GM21576 (cell line): ENCODE results near the gene ETV5.
"Not testable (repeated sequence)": the region's sequence is repeated elsewhere in the genome, so short reads cannot be mapped to it uniquely, and the experiment has no call there.

Experiments
- ATAC-seq: cut with Tn5 transposase; IDR thresholded peaks from one replicate; pipeline ENCODE4 v1.9.1; 2021; ENCODE audit warnings: mild to moderate bottlenecking, moderate library complexity; ENCODE audit not compliant: unreplicated experiment

ETV5 gene

DNA sequence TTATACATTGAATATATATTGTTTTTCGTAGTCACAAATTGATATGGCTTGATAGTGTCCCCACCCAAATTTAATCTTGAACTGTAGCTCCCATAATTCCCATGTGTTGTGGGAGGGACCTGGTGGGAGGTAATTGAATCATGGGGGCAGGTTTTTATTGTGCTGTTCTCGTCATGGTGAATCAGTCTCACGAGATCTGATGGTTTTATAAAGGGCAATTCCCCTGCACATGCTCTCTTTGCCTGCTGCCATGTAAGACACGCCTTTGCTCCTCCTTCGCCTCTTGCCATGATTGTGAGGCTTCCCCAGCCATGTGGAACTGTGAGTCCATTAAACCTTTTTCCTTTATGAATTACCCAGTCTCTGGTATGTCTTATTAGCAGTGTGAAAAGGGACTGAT, 82.9 kb downstream of the ETV5 start:
- ATAC-seq, result not testable (repeated sequence)

DNA sequence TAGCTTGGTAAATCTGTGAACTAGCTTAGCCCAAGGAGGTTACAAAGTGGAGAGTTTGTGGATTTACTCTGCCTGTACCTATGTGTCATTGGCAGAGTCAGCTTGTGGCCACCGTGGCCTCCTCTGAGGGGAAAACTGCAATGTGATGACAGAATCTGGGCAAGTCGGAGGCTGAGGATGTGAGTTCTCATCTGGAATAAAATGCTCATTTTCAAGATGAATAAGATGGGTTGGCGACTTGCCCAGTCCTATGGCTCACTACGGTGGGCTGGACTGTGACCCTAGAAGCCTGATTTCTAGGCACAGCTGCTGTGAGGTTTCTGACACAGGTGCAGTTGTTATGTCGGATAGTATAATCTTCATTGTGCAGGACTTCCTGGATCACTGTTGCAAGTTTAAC, 83.7 kb downstream of the ETV5 start:
- ATAC-seq, result no peak

DNA sequence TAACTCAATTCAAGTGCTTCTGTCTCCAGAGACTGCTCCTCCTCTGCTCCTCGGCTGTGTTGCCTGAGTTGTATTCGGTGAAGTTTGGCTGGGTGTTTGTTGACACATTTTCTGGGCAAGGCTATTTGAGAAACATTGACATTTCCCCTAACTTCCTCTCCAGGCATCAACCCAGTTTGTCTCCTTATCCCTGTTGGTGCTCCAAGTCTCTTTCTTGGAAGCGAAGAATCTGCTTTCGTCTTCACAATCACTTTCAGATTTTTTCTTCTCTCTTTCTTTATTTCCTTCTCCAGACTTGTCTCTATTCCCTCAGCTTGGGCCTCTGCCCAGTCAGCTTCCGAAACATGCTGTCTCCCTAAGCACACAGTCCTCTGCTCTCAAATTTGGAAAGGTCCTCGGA, 84.7 kb downstream of the ETV5 start:
- no peak for ATAC-seq

DNA sequence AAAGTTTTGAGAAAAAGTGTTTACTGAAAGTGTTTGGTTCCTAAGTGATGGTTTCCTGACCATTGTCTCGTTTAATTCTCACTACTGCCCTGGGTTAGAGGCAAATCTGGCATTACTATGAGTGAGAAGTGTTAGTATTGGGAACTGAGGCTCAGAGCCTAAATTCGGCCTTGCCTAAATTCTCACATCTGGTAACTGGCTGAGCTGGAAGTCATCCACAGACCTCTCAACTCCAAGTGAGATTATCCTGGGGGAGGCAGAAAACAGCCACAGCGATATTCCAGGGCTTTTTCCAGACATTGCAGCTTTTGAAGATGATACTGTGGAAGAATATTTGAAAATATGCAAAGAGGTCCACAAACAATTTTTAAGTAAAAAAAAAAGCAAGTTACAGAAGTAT, 86.0 kb downstream of the ETV5 start:
- no peak for ATAC-seq

DNA sequence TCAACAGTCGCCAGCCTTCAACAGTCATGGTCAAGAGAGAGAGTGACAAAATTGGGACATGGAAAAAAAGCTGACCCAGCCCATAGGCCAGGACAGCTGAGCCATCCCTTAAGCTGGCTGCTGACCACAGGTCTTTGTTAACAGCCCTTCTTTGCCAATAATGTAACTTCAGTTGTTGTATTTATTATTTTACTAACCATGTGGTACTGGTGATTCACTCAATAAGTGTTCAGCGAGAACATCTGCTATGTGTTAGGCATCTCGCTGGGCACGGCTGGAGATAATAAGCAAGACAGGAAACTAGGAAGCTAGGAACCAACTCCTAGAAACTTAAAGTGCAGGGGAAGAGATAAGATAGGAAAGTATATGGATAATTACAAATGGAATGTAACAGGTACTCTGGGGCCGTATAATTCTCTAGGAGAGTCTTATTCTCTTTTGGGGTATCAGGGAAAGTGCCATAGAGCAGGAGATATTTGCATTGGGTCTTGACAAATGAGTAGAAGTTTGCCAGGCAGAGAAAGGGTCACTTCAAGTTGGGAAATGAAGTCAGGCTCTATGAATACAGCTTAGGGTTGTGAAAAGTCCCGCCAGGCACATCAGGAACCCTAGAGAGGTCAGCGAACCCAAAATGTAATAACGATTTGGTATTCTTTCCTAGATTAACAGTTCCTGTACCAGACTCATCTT, 87.1 kb downstream of the ETV5 start:
- ATAC-seq, result no peak

DNA sequence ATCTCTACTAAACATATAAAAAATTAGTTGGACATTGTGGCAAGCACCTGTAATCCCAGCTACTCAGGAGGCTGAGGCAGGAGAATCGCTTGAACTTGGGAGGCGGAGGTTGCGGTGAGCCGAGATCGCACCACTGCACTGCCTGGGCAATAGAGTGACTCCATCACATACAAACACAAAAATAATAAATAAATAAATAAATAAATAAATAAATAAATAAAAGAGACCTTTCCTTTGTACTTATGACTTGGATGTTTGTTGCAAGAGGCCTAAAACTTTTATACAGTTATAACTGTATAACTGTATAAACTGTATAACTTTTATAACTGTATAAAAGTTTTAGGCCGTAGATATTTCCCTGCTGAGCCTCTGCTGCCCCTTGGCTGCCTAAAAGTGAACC, 87.6 kb downstream of the ETV5 start:
- not testable (repeated sequence) for ATAC-seq

DNA sequence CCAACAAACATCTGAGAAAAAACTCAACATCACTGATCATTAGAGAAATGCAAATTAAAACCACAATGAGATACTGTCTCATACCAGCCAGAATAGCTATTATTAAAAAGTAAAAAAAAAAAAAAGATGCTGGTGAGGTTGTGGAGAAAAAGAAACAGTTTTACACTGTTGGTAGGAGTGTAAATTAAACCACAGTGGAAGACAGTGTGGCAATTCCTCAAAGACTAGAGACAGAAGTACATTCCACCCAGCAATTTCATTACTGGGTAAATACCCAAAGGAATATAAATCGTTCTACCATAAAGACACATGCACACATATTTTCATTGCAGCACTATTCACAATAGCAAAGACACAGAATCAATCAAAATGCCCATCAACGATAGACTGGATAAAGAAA, 89.6 kb downstream of the ETV5 start:
- ATAC-seq, result not testable (repeated sequence)

DNA sequence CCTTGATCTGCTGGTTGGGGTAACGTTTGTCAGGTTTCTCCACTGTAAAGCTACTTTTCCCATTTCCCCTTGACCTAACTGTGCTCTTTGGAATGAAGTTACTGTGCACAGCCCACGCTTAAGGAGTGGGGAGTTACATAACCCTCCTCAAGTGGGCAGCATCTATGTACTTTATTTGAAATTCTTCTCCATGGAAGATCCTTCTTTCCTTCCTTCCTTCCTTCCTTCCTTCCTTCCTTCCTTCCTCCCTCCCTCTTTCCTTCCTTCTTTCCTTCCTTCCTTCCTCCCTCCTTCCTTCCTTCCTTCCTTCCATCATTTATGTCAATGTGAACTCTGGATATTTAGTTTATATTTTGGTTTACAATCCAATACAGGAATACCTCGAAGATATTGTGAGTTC, 94.0 kb downstream of the ETV5 start:
- ATAC-seq, result no peak

DNA sequence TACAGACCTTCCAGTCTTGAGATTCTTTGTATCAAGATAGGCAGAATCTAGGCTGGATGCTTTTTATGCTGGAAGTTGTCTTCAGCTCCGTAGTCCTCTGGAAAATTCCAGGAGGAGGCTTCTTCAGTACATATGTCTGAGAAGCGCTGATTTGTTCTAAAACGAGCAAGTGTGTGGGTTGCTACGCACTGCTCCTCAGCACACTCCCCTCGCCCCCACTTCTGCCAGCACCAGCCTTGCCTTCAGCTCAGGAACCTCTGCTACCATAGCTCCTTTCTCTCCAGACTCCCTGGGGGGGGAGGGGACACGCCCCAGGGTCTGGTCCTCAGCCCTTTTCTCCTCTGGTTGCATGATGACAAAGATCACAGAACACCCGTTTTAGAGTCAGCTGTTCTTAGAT, 95.6 kb downstream of the ETV5 start:
- no peak for ATAC-seq

DNA sequence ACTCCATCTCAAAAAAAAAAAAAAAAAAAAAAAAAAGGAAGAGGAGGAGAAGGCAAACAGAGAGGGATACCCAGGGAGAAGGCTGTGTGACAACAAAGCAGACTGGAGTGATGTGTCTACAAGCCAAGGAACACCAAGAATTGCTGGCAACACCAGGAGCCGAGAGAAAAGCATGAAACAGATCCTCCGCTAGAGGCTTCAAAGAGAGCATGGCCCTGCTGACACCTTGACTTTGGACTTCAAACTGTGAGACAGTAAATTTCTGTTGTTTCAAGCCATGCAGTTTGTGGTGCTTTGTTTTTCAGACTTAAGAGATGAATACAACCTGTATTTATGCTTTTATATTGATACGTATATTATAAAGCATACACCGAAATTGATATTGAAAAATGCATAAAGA, 96.8 kb downstream of the ETV5 start:
- ATAC-seq, result no peak

DNA sequence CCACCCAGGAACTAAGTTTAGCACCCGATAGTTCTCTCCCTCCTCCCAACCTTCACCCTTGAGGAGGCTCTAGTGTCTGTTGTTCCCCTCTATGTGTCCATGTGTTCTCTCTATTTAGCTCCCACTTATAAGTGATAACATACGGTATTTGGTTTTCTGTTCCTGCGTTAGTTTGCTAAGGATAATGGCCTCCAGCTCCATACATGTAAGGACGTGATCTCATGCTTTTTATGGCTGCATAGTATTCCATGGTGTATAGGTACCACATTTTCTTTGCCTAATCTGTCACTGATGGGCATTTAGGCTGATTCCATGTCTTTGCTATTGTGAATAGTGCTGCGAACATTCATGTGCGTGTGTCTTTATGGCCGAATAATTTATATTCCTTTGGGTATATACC, 104.2 kb downstream of the ETV5 start:
- ATAC-seq, result no peak

DNA sequence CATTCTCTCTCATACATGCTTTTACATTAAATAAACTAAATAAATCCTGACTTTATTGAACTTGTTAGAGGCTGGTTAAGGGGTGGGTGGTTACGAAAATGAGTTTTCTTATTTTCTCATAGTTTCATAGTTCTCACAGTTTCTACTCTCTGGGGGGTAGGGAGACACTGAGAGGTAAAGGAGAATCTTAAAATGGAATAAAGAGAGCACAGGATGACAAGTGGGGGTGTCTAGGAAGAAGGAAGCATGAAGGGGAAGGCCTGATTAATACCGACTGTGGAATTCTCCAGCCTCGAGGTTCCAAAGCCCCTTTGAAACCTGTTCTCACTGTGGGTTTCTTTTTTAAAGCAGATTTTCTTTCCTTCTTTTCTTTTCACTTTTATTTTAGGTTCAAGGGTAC, 104.7 kb downstream of the ETV5 start:
- ATAC-seq, result no peak

DNA sequence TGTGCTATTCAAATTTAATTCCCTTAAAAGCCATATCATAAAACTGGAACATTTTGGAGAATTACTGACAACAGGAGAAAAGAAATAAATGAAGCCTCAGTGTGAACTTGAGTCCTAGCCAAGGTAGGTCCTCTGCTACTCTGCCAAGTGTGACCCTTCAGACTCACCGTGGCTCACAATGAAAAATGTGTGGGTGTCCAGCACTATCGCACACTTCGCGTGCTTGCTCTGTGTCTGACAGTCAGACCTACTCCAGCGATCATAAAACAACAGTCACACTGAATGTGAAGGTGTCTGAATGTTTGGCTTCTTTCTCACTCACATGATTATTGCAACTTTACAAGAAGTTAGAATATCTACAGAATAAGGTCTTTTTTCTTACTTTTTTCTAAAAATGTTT, 105.3 kb downstream of the ETV5 start:
- ATAC-seq, result no peak

DNA sequence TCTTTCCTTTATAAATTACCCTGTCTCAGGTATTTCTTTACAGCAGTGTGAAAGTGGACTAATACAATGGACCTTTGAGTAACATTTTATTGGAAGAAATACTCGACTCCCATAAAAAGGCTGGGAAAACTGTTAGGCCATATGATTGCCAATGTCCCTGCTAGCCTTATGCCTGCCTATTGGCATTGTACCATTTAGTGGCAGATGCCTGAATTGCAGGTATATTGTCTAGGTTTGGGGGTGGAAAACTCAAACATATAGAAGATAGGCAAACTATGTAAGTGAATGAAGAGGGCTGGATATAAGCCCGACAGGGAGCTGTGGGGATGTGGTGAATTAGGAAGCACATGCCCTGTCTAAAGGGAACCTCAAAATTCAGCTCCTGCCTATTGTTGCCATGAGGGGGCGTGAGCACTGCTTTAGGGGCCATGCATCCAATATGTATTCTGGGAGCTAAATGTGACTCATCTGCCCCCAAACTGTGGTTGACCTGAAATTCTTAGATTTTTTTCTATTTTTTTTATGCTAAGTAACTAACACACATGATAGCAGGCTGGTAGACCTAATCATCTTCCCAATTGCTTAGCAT, 105.9 kb downstream of the ETV5 start:
- ATAC-seq, result no peak

DNA sequence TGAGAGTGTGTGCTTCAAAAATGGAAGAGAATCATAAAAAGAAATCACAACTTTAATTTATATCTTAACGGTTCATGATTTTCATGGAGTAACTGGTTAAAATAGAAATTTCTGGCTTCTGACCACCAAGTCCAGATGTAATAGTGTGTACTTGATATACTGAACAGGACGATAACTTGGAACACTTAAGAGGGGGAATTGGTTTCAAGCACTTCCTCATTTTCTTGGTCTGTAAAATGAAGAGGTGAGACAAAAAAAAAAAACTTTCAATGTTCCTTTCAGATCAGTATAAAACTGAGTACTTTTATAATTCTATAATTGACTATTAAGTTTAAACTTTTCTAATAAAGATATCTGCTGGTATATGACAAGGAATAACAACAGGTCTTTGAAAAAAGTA, 107.0 kb downstream of the ETV5 start:
- no peak for ATAC-seq

DNA sequence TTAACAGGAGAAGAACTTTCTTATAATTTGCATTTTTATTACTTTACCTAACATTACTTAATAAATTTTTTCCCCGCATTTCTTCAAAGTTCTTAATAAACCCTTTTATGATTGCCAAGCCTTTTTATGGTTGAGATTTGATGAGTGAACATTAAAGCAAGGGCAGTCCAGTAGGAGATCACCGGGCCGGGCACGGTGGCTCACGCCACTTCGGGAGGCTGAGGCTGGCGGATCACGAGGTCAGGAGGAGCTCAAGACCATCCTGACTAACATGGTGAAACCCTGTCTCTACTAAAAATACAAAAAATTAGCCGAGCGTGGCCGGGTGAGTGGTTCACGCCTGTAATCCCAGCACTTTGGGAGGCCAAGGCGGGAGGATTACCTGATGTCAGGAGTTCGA, 109.7 kb downstream of the ETV5 start:
- no peak for ATAC-seq

DNA sequence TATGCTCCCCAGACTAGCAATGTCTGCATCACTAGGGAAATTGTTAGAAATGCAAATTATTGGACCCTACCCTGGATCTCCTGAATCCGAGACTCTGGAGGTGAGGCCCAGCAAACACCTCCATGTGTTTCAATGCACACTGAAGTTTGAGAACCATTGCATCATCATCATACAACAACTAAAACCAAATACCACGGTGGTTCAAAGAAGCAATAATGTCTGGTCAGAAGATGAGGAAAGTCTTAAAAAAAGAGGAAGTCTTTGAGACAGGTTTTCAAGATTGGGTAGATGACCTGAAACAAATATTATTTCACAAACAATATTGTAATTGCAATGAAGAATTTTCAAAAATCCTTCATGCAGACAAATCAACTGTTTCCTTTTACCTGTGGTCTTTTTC, 110.8 kb downstream of the ETV5 start:
- ATAC-seq, result no peak

DNA sequence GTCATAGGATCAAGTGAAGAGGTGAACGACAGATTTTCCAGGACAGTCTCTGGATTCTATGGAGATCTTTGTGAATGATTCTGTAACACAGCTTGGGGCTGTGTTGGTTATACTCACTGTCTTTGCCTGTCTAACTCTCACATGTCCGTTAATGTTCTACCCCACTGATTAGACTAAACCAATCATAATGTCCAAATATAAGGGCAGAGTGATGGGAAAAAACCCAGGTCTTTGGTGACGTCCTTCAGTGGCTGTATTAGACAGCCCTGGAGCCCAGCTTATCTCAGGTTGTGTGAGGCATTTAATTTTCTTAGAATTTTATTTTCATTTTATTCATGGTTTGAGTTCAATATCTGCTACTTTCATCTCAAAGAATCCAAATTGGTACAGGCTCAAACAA, 111.8 kb downstream of the ETV5 start:
- ATAC-seq, result no peak
